ENCODE measurements around the gene DICER1. TPM values are rescaled to one million over a fixed set of nuclear protein-coding genes. Genes with fewer than 3 reads are reported as not detected.

Gene DICER1
- total and polyA plus RNA-seq, 11 donors, result 5.4 to 57.9 (median 29.3) TPM

DNA sequence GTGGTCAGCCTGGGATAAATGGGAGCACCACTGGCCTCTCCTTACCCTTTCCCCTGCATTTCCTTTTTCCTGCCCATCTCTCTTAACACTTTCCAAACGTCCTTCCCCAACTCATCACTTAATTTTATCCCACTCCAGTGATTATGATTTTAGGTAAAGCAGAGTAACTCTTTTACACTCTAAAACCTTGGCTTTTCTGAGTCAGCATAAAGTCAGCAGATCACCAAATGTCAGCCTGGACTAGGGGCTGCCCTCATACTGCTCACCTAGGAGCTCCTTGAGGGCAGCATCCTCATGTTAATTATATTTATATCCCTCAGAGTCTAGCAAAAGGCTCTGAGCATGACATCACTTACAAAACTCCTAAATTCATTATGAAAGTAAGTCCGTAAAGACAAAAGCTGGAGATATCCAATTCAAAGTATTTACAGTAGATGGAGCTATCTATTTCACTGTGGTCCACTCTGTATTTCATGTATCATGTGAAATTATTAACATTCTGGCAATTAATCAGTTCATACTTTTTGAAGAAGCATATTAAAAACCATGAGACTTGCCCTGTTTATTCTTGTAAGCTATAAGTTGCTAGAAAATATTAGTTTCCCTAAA lies 17.0 kb upstream of the DICER1 start:
- Histone ChIP-seq H3K4me1 (peaks cover 0 to 20% (median 0%) of the 10 kb centered on the region in 12 donors), H3K4me3 (no peak overlapping the region), H3K27me3 (no peaks in the 10 kb centered on the region), H3K9me3 (no peaks in the 10 kb centered on the region), H3K36me3 (no peaks in the 10 kb centered on the region), H3K27ac (no peak overlapping the region)
- 35 to 62% (median 39%) methylated on average over 2 of the region's 2 CpGs for WGBS, 4 donors
- peak in 1 of 4 donors; percentile 42 for ATAC-seq
- TF ChIP-seq POLR2A (IDR thresholded peaks at IDR 0.05), result no peak
- TF ChIP-seq, protein P1, sequence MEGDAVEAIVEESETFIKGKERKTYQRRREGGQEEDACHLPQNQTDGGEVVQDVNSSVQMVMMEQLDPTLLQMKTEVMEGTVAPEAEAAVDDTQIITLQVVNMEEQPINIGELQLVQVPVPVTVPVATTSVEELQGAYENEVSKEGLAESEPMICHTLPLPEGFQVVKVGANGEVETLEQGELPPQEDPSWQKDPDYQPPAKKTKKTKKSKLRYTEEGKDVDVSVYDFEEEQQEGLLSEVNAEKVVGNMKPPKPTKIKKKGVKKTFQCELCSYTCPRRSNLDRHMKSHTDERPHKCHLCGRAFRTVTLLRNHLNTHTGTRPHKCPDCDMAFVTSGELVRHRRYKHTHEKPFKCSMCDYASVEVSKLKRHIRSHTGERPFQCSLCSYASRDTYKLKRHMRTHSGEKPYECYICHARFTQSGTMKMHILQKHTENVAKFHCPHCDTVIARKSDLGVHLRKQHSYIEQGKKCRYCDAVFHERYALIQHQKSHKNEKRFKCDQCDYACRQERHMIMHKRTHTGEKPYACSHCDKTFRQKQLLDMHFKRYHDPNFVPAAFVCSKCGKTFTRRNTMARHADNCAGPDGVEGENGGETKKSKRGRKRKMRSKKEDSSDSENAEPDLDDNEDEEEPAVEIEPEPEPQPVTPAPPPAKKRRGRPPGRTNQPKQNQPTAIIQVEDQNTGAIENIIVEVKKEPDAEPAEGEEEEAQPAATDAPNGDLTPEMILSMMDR (IDR thresholded peaks at IDR 0.05), result peak in 10 of 12 donors; percentile 18 to 55 (median 40)
- DNase-seq, result no peak
- intact Hi-C loops (cut with DNase I), result no loop called here

DNA sequence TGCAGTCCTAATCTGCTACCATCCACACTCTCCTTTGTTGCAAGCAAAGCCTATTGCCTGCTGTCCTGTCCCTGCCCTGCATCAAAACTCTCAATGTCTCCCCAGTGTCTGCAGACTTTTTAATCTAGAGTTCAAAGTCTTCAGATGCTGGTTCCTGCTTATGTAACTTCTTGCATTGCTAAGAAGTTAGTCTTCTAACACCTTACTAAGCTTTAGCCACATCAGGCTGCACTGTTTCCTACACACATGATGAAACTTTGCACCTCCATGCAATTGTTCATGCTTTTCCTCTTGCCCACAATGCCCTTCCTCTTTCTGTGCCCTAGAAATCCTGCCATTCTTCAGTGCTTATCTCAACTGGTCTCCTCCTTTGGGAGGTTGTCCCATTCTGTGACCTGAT lies 16.2 kb upstream of the DICER1 start:
- Histone ChIP-seq H3K4me1 (peaks cover 0 to 20% (median 0%) of the 10 kb centered on the region in 12 donors), H3K4me3 (no peak overlapping the region), H3K36me3 (no peaks in the 10 kb centered on the region), H3K27ac (no peak overlapping the region), H3K27me3 (no peaks in the 10 kb centered on the region), H3K9me3 (no peaks in the 10 kb centered on the region)
- TF ChIP-seq, protein P1 (IDR thresholded peaks at IDR 0.05), result no peak
- TF ChIP-seq POLR2A (IDR thresholded peaks at IDR 0.05), result no peak
- no peak for DNase-seq
- intact Hi-C loops (cut with DNase I), result no loop called here
- no peak for ATAC-seq

DNA sequence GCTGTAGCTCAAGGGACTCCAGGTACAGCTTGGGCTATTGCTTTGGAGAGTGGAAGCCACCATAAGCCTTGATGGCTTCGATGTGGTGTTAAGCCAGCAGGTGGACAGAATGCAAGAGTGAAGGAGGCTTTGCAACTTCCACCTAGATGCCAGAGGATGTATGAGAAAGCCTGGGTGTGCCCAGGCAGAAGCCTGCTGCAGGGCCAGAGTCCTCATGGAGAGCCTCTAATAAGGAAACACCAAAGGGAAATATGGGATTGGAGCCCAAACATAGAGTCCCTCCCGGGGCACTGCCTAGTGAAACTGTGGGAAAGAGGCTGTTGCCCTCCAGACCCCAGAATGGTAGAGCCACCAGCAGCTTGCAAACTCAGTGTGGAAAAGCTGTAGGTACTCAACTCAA lies 9.8 kb upstream of the DICER1 start:
- Histone ChIP-seq H3K4me3 (no peak overlapping the region), H3K36me3 (no peaks in the 10 kb centered on the region), H3K27ac (no peak overlapping the region), H3K27me3 (no peaks in the 10 kb centered on the region), H3K9me3 (peaks cover 0 to 16% (median 0%) of the 10 kb centered on the region in 12 donors), H3K4me1 (peaks cover 0 to 22% (median 0%) of the 10 kb centered on the region in 12 donors)
- ATAC-seq (no peak), DNase-seq (no peak)
- intact Hi-C loops (cut with DNase I), result no loop called here
- WGBS, 4 donors, result 89 to 97% (median 91%) methylated on average over 2 of the region's 2 CpGs
- no peak for TF ChIP-seq POLR2A (IDR thresholded peaks at IDR 0.05)

DNA sequence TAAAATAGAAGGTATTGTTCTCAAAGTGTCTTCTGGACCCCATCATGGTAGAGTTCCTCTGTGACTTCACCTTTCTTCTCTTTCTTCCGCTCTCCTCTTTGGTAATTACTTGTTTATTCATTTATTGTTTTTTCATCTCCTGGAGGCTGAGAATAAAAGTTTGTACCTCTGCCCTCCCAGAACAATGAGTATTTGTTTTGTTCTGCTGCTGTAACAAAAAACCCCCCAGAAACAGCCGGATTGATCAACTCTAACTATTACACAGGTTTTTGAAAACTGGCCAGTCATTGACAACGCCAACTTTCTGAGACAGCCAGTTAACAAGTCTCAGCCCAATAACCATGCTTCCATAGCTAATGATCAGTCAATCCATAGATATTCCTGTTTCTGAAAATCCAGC lies 8.2 kb upstream of the DICER1 start:
- H3K27me3 ChIP-seq, result no peaks in the 10 kb centered on the region
- no peak overlapping the region for H3K4me3 ChIP-seq
- no peak for DNase-seq
- intact Hi-C loops (cut with DNase I), result no loop called here
- WGBS, 4 donors, result 96 to 99% (median 98%) methylated on average over 3 of the region's 3 CpGs
- no peaks in the 10 kb centered on the region for H3K36me3 ChIP-seq
- H3K9me3 ChIP-seq, result peaks cover 0 to 16% (median 0%) of the 10 kb centered on the region in 12 donors
- no peak overlapping the region for H3K27ac ChIP-seq
- peaks cover 0 to 22% (median 0%) of the 10 kb centered on the region in 12 donors for H3K4me1 ChIP-seq
- no peak for ATAC-seq
- TF ChIP-seq POLR2A (IDR thresholded peaks at IDR 0.05), result no peak
- TF ChIP-seq, protein P1 (IDR thresholded peaks at IDR 0.05), result no peak

DNA sequence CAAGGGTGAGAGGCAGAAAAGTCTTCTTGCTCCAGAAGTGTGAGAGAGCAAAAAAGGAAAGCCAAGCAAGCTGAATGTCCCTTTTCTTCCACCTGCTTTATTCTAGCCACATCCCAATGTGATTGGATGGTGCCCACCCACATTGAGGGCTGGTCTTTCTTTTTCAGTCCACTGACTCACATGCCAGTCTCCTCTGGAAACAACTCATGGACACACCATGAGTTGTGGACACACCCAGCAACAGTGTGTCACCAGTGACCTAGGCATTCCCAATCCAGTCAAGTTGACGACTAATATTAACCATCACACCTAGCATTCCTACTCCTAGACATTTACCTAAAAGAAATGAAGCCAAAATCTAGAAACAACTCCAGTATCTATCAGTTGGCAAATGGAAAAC lies 7.2 kb upstream of the DICER1 start:
- no peak overlapping the region for H3K4me3 ChIP-seq
- intact Hi-C loops (cut with DNase I), result no loop called here
- peaks cover 0 to 16% (median 0%) of the 10 kb centered on the region in 12 donors for H3K9me3 ChIP-seq
- H3K4me1 ChIP-seq, result peaks cover 0 to 22% (median 0%) of the 10 kb centered on the region in 12 donors
- TF ChIP-seq, protein P1 (IDR thresholded peaks at IDR 0.05), result no peak
- TF ChIP-seq POLR2A (IDR thresholded peaks at IDR 0.05), result no peak
- no peak for ATAC-seq
- no peaks in the 10 kb centered on the region for H3K36me3 ChIP-seq
- H3K27me3 ChIP-seq, result no peaks in the 10 kb centered on the region
- 94 to 100% (median 99%) methylated on average over 1 of the region's 1 CpG for WGBS, 4 donors
- no peak for DNase-seq
- no peak overlapping the region for H3K27ac ChIP-seq

Measured in heart left ventricle (tissue), 16 donors.